Gastrocnemius medialis (tissue), 4 donors: ENCODE results near the gene DHRS12.

Experiments used
- CTCF ChIP-seq, 5 experiments: fragments of 450-650 bp in 3 of 5; fragments of 200-600 bp in 2 of 5; sonication (generic) in 2 of 5; IDR thresholded peaks in 4 of 5; conservative IDR thresholded peaks in 1 of 5; 1 replicate in 4 of 5; 2 replicates in 1 of 5; pipeline ENCODE4 v1.5.1; 2016 to 2019; ENCODE audit warnings: antibody characterized with exemption in 5 of 5, mild to moderate bottlenecking in 3 of 5, moderate library complexity in 3 of 5
- POLR2A ChIP-seq, 2 donors: fragments of 450-650 bp; IDR thresholded peaks; one replicate each; pipeline ENCODE4 v1.6.1; 2017; ENCODE audit warnings: antibody characterized with exemption in 2 of 2, mild to moderate bottlenecking in 2 of 2, moderate library complexity in 2 of 2

- TF ChIP-seq CTCF (IDR thresholded peaks at IDR 0.05 in 4 of 5, conservative IDR thresholded peaks at IDR 0.05 in 1 of 5) (no peak), POLR2A (IDR thresholded peaks at IDR 0.05) (no peak)
These were observed 25.0 kb upstream of the DHRS12 start for GRCh38 chr13:51828730-51829567.
